Stimulated activated CD4-positive, alpha-beta T cell treated with anti-CD3 and anti-CD28 coated beads, TNF-alpha, amount 100 ng/mL, for 48 hours (primary cell): ENCODE data around the gene GALR1.

Experiments used
- DNase-seq, 3 donors: peaks; one replicate each; pipeline ENCODE4 v3.0.0-alpha.2; 2020; ENCODE audit warnings: low read depth in 3 of 3

GALR1 gene

DNA sequence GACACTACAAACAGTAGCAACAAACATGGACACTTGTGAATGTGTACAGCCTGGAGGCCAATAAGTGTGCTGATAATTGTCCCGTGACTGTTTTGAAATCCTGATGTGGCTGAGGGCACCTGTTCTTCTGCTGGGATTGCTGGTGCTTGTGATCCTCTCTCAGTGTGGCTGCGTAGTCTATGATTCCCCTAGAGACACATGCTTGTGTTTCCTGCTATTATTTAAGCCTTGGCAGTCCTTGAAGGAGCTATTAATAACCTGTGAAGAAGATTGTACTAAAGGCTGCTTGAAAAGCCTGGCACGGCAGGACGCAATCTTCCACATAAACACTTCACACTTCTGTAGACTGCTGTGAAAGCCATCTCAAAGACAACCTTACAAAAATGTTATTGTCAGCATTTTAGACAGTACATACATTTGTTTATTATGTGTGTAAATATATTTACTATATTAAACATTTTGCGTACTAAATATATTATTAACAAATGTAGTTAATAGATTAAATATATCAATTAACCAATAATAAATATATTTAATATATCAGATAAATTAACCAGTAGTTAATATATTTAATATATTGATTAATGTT lies 71.4 kb downstream of the GALR1 start:
- DNase-seq = no peak

GRCh38 chr18:77321823-77322805 lies 72.5 kb downstream of the GALR1 start:
- DNase-seq = no peak

DNA sequence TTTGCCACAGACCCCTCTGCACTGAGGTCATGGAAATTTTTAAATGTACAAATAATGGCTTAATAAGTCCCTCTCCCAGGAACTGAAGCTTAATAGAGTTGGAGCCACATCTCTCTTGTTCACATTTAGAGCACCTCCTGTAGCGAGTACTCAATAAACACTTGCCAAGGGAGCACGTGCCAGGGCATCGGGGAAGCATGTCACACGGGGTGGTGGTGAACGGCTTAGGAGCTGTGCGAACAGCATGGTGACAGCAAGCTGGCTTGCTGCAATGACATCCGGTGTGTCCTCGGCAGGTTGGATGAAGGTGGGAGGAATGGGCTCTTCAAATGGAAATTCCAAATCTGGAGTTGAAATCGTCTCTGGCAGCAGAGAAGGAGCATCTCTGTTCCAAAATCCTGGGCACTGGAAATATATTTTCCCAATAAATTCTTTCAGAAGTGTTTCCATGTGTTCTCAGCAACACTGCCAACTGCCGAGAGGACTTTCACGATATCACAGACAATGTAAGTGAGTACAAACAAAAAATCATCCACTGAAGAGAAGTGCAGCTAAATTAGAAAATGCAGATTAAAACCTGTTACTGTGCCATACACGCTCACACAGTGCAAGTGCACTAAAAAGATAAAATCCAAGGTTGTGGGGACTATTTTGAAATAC lies 74.1 kb downstream of the GALR1 start:
- no peak for DNase-seq
